WTC11 (cell line): ENCODE measurements around the gene CRACR2A.

Experiments used
- ATF6 ChIP-seq: sonication (generic); formaldehyde crosslinking; IDR thresholded peaks from 2 replicates; pipeline ENCODE4 v1.8.1; 2023; ENCODE audit warnings: mild to moderate bottlenecking, missing genetic modification reagents
- CBFB ChIP-seq: sonication (generic); formaldehyde crosslinking; IDR thresholded peaks from 2 replicates; pipeline ENCODE4 v1.8.1; 2022; ENCODE audit warnings: mild to moderate bottlenecking, low read depth, missing genetic modification reagents
- CREM ChIP-seq: sonication (generic); formaldehyde crosslinking; IDR thresholded peaks from 2 replicates; pipeline ENCODE4 v1.8.1; 2022; ENCODE audit warnings: mild to moderate bottlenecking, missing genetic modification reagents, moderate library complexity
- CTCF ChIP-seq: fragments of 200-600 bp; IDR thresholded peaks from 2 replicates; pipeline ENCODE4 v1.8.0; 2022; ENCODE audit warnings: antibody characterized with exemption
- ELF4 ChIP-seq: sonication (generic); formaldehyde crosslinking; IDR thresholded peaks from 2 replicates; pipeline ENCODE4 v1.8.1; 2022; ENCODE audit warnings: low read depth, mild to moderate bottlenecking, moderate library complexity, missing genetic modification reagents
- NR2C2 ChIP-seq: sonication (generic); formaldehyde crosslinking; IDR thresholded peaks from 2 replicates; pipeline ENCODE4 v1.8.0; 2022; ENCODE audit warnings: mild to moderate bottlenecking, missing genetic modification reagents
- TP53 ChIP-seq: sonication (generic); formaldehyde crosslinking; IDR thresholded peaks from 2 replicates; pipeline ENCODE4 v1.8.1; 2023; ENCODE audit warnings: mild to moderate bottlenecking, missing genetic modification reagents
- ZNF232 ChIP-seq: sonication (generic); formaldehyde crosslinking; IDR thresholded peaks from 2 replicates; pipeline ENCODE4 v1.8.0; 2022; ENCODE audit warnings: mild to moderate bottlenecking, missing genetic modification reagents

GRCh38 chr12:3792623-3793288 is 39.8 kb upstream of the CRACR2A start:
- TF ChIP-seq CTCF (no peak), NR2C2 (CRISPR knock-in tag) (no peak), ELF4 (CRISPR knock-in tag) (no peak), TP53 (no peak), CBFB (CRISPR knock-in tag) (no peak), ATF6 (CRISPR knock-in tag) (no peak), CREM (no peak), ZNF232 (CRISPR knock-in tag) (no peak)
